DND-41 (cell line): ENCODE data around the gene MUTYH.

ENCODE experiments used
- ATAC-seq: fragments of 200-7000 bp; cut with Tn5 transposase; 3 replicates; pipeline ENCODE4 v1.9.1; 2021; ENCODE audit warnings: low read depth; ENCODE audit not compliant: insufficient read depth
- DNase-seq: peaks from one replicate; pipeline ENCODE4 v3.0.0-alpha.2; 2020
- H2AFZ ChIP-seq: 2 replicates; pipeline ENCODE4 v1.6.0; 2012; ENCODE audit warnings: low read depth, low read length
- H3K27ac ChIP-seq: 2 replicates; pipeline ENCODE4 v1.5.1; 2012; ENCODE audit warnings: low read length, inconsistent platforms
- H3K27me3 ChIP-seq: fragments of 200-600 bp; sonication (generic); 2 replicates; pipeline ENCODE4 v1.6.0; 2012; ENCODE audit warnings: low read length, mild to moderate bottlenecking, inconsistent platforms; ENCODE audit not compliant: insufficient read depth, poor library complexity
- H3K36me3 ChIP-seq: 2 replicates; pipeline ENCODE4 v1.5.1; 2012; ENCODE audit warnings: low read length, inconsistent platforms; ENCODE audit not compliant: insufficient read depth
- H3K4me1 ChIP-seq: 2 replicates; pipeline ENCODE4 v1.5.1; 2012; ENCODE audit warnings: mild to moderate bottlenecking, low read length; ENCODE audit not compliant: insufficient read depth
- H3K4me2 ChIP-seq: 2 replicates; pipeline ENCODE4 v1.6.0; 2012; ENCODE audit warnings: mild to moderate bottlenecking, moderate library complexity, low read length, inconsistent platforms; ENCODE audit not compliant: insufficient read depth
- H3K4me3 ChIP-seq, 2 experiments: fragments of 200-600 bp in 1 of 2; shearing (Covaris generic) in 1 of 2; 2 replicates each; pipeline ENCODE4 v1.5.1; 2012 to 2016; ENCODE audit warnings: inconsistent platforms in 2 of 2, low read length in 2 of 2, mild to moderate bottlenecking in 2 of 2, low read depth in 1 of 2, moderate library complexity in 1 of 2
- H3K79me2 ChIP-seq: 2 replicates; pipeline ENCODE4 v1.6.0; 2012; ENCODE audit warnings: low read length, inconsistent platforms; ENCODE audit not compliant: insufficient read depth
- H3K9ac ChIP-seq: 2 replicates; pipeline ENCODE4 v1.6.0; 2012; ENCODE audit warnings: low read depth, mild to moderate bottlenecking, inconsistent platforms, low read length, moderate library complexity
- H3K9me3 ChIP-seq: 2 replicates; pipeline ENCODE4 v1.5.1; 2012; ENCODE audit warnings: low read length, moderate library complexity, mild to moderate bottlenecking, inconsistent platforms; ENCODE audit not compliant: insufficient read depth, severe bottlenecking
- H4K20me1 ChIP-seq: 2 replicates; pipeline ENCODE4 v1.6.0; 2012; ENCODE audit warnings: low read length; ENCODE audit not compliant: insufficient read depth
- CTCF ChIP-seq: IDR thresholded peaks from 2 replicates; pipeline ENCODE4 v1.5.1; 2012; ENCODE audit warnings: borderline replicate concordance, low read length, moderate library complexity, mild to moderate bottlenecking; ENCODE audit not compliant: poor library complexity, severe bottlenecking; ENCODE audit errors: extremely low read depth
- EZH2 ChIP-seq: IDR thresholded peaks from 3 replicates; pipeline ENCODE4 v1.6.1; 2012; ENCODE audit warnings: borderline replicate concordance, low read depth, mild to moderate bottlenecking, moderate library complexity, low read length, inconsistent platforms; ENCODE audit not compliant: severe bottlenecking

The MUTYH gene

GRCh38 chr1:45383191-45383590 lies 43.0 kb upstream of the MUTYH start:
- TF ChIP-seq CTCF: no peak
- TF ChIP-seq EZH2: no peak
- Histone ChIP-seq H2AFZ (no peak overlapping the region), H3K4me1 (no peaks in the 10 kb centered on the region), H3K79me2 (no peaks in the 10 kb centered on the region), H3K4me3 (no peak overlapping the region), H3K27me3 (no peaks in the 10 kb centered on the region), H3K27ac (no peak overlapping the region), H3K9ac (no peak overlapping the region), H3K36me3 (no peaks in the 10 kb centered on the region), H4K20me1 (no peaks in the 10 kb centered on the region), H3K4me2 (no peak overlapping the region), H3K9me3 (no peaks in the 10 kb centered on the region)
- ATAC-seq: no peak
- no peak for DNase-seq

GRCh38 chr1:45381243-45381642 lies 41.0 kb upstream of the MUTYH start:
- Histone ChIP-seq H3K36me3 (no peaks in the 10 kb centered on the region), H3K4me3 (no peak overlapping the region), H3K79me2 (no peaks in the 10 kb centered on the region), H2AFZ (no peak overlapping the region), H3K27ac (no peak overlapping the region), H3K4me2 (no peak overlapping the region), H3K4me1 (no peaks in the 10 kb centered on the region), H3K9me3 (no peaks in the 10 kb centered on the region), H3K27me3 (no peaks in the 10 kb centered on the region), H3K9ac (no peak overlapping the region), H4K20me1 (no peaks in the 10 kb centered on the region)
- TF ChIP-seq CTCF: no peak
- no peak for TF ChIP-seq EZH2
- ATAC-seq (no peak), DNase-seq (no peak)

- Histone ChIP-seq H3K9ac (no peak overlapping the region), H4K20me1 (no peaks in the 10 kb centered on the region), H3K4me2 (no peak overlapping the region), H3K27me3 (no peaks in the 10 kb centered on the region), H3K4me3 (no peak overlapping the region), H3K27ac (no peak overlapping the region), H3K4me1 (no peaks in the 10 kb centered on the region), H3K79me2 (no peaks in the 10 kb centered on the region), H2AFZ (no peak overlapping the region), H3K36me3 (no peaks in the 10 kb centered on the region), H3K9me3 (no peaks in the 10 kb centered on the region)
- DNase-seq: no peak
- no peak for TF ChIP-seq CTCF
- TF ChIP-seq EZH2: no peak
- ATAC-seq: no peak
These were observed 40.5 kb upstream of the MUTYH start for GRCh38 chr1:45380730-45381129.

GRCh38 chr1:45380125-45380524 lies 39.9 kb upstream of the MUTYH start:
- Histone ChIP-seq H3K4me3 (no peak overlapping the region), H2AFZ (no peak overlapping the region), H3K4me1 (no peaks in the 10 kb centered on the region), H4K20me1 (no peaks in the 10 kb centered on the region), H3K27ac (no peak overlapping the region), H3K36me3 (no peaks in the 10 kb centered on the region), H3K9ac (no peak overlapping the region), H3K9me3 (no peaks in the 10 kb centered on the region), H3K27me3 (no peaks in the 10 kb centered on the region), H3K4me2 (no peak overlapping the region), H3K79me2 (no peaks in the 10 kb centered on the region)
- ATAC-seq (no peak), DNase-seq (no peak)
- TF ChIP-seq CTCF (no peak), EZH2 (no peak)
